Esophagus squamous epithelium (tissue), 5 donors: ENCODE measurements around the gene POLR3GL. TPM values are rescaled to one million over a fixed set of nuclear protein-coding genes. Genes with fewer than 3 reads are reported as not detected.

Source experiments
- DNase-seq: peaks from one replicate; lab custom pipeline; 2025; lab: John Stamatoyannopoulos, UW
- H3K27ac ChIP-seq, 4 donors: fragments of 200-600 bp; sonication (generic); one replicate each; pipeline ENCODE4 v1.5.1; 2016 to 2019; ENCODE audit warnings: mild to moderate bottlenecking in 1 of 4
- H3K27me3 ChIP-seq, 4 donors: fragments of 200-600 bp; sonication (generic); 1 replicate in 3 of 4; 2 replicates in 1 of 4; pipeline versions ENCODE4 v1.5.1 to v1.6.0; 2017 to 2021; ENCODE audit warnings: antibody characterized with exemption in 1 of 4
- H3K36me3 ChIP-seq, 3 donors: fragments of 200-600 bp; sonication (generic); one replicate each; pipeline ENCODE4 v1.5.1; 2016 to 2019
- H3K4me1 ChIP-seq, 3 donors: fragments of 200-600 bp; sonication (generic); one replicate each; pipeline ENCODE4 v1.5.1; 2017 to 2019
- H3K4me3 ChIP-seq, 4 donors: fragments of 200-600 bp; sonication (generic); 1 replicate in 3 of 4; 2 replicates in 1 of 4; pipeline ENCODE4 v1.5.1; 2016 to 2019; ENCODE audit warnings: mild to moderate bottlenecking in 2 of 4, moderate library complexity in 1 of 4
- H3K9me3 ChIP-seq, 3 donors: fragments of 200-600 bp; sonication (generic); one replicate each; pipeline ENCODE4 v1.5.1; 2016 to 2019
- CTCF ChIP-seq, 6 experiments: fragments of 450-650 bp in 4 of 6; fragments of 200-600 bp in 2 of 6; sonication (generic) in 2 of 6; IDR thresholded peaks; one replicate each; pipeline ENCODE4 v1.5.1; 2016 to 2019; ENCODE audit warnings: antibody characterized with exemption in 6 of 6, mild to moderate bottlenecking in 4 of 6, moderate library complexity in 4 of 6
- POLR2A ChIP-seq, 4 donors: fragments of 450-650 bp; IDR thresholded peaks; one replicate each; pipeline ENCODE4 v1.6.1; 2017; ENCODE audit warnings: antibody characterized with exemption in 4 of 4, mild to moderate bottlenecking in 4 of 4, moderate library complexity in 3 of 4
- WGBS, 2 donors: methylation state at CpG; one replicate each; pipeline ENCODE4 v1.1.5; 2018; 5-methylcytosine and 5-hydroxymethylcytosine counted together
- intact Hi-C: fragments of 100-400 bp; cut with DNase I; formaldehyde crosslinking; loops from one replicate; pipeline ENCODE4 v1.15.0; 2022
- total RNA-seq, 4 donors: library from RNA; depleted of rRNA; stranded (reverse); fragments of >200 nt; gene quantifications; one replicate each; pipeline ENCODE4 v1.1.0, GENCODE V29; 2016
- donor health status: DM: yes; HTN: yes; CAD: no.

Gene POLR3GL
- total RNA-seq, 4 donors from 2014 or later: 2.9 to 15.9 (median 9.8) TPM

- Histone ChIP-seq H3K4me1 (peaks cover 9 to 73% (median 11%) of the 10 kb centered on the region in 3 donors), H3K27ac (peak overlapping the region; percentile 93 to 99 (median 98)), H3K4me3 (peak overlapping the region; percentile 57 to 82 (median 78)), H3K27me3 (no peaks in the 10 kb centered on the region), H3K9me3 (no peaks in the 10 kb centered on the region), H3K36me3 (peaks cover 16 to 34% (median 24%) of the 10 kb centered on the region in 3 donors)
- TF ChIP-seq POLR2A (IDR thresholded peaks at IDR 0.05) (no peak), CTCF (IDR thresholded peaks at IDR 0.05) (peak in 1 of 6 experiments; percentile 8)
- intact Hi-C loops: no loop called here
- DNase-seq: no peak
- WGBS, 2 donors: 17 to 27% methylated on average over 5 to 6 of the region's 6 CpGs
These were observed 29.3 kb downstream of the POLR3GL start for GRCh38 chr1:145993618-145994390.

- intact Hi-C loops: no loop called here
These were observed 30.1 kb downstream of the POLR3GL start for GRCh38 chr1:145994391-145995120.

GRCh38 chr1:145995148-145995881, 30.8 kb downstream of the POLR3GL start:
- no peak for DNase-seq
- H3K4me3 ChIP-seq: peak overlapping the region; percentile 57 to 82 (median 78)
- H3K36me3 ChIP-seq: peaks cover 16 to 34% (median 24%) of the 10 kb centered on the region in 3 donors
- peaks cover 19 to 80% (median 25%) of the 10 kb centered on the region in 3 donors for H3K4me1 ChIP-seq
- TF ChIP-seq CTCF (IDR thresholded peaks at IDR 0.05) (peak in 1 of 6 experiments; percentile 9), POLR2A (IDR thresholded peaks at IDR 0.05) (no peak)
- peak overlapping the region; percentile 93 to 99 (median 98) for H3K27ac ChIP-seq
- 2 to 5% methylated on average over 8 of the region's 8 CpGs for WGBS, 2 donors
- intact Hi-C loops: no loop called here
- H3K9me3 ChIP-seq: no peaks in the 10 kb centered on the region
- H3K27me3 ChIP-seq: no peaks in the 10 kb centered on the region

More at GRCh38 chr1:145994391-145995120, 30.1 kb downstream of the POLR3GL start:
- no peak for DNase-seq
- H3K27me3 ChIP-seq: no peaks in the 10 kb centered on the region
- H3K36me3 ChIP-seq: peaks cover 16 to 34% (median 24%) of the 10 kb centered on the region in 3 donors
- H3K27ac ChIP-seq: peak overlapping the region; percentile 93 to 99 (median 98)
- WGBS, 2 donors: 13 to 21% methylated on average over 8 to 10 of the region's 10 CpGs
- peaks cover 16 to 77% (median 18%) of the 10 kb centered on the region in 3 donors for H3K4me1 ChIP-seq
- peak in 3 of 4 donors; percentile 4 to 29 (median 7) for TF ChIP-seq POLR2A (IDR thresholded peaks at IDR 0.05)
- no peak for TF ChIP-seq CTCF (IDR thresholded peaks at IDR 0.05)
- peak overlapping the region; percentile 57 to 82 (median 78) for H3K4me3 ChIP-seq
- no peaks in the 10 kb centered on the region for H3K9me3 ChIP-seq

GRCh38 chr1:145995964-145996432, 31.5 kb downstream of the POLR3GL start:
- Histone ChIP-seq H3K36me3 (peaks cover 16 to 34% (median 24%) of the 10 kb centered on the region in 3 donors), H3K9me3 (no peaks in the 10 kb centered on the region), H3K27ac (peak overlapping the region; percentile 93 to 99 (median 98)), H3K4me1 (peaks cover 19 to 80% (median 30%) of the 10 kb centered on the region in 3 donors), H3K27me3 (no peaks in the 10 kb centered on the region), H3K4me3 (peak overlapping the region; percentile 57 to 82 (median 78))
- TF ChIP-seq POLR2A (IDR thresholded peaks at IDR 0.05): no peak
- TF ChIP-seq CTCF (IDR thresholded peaks at IDR 0.05): no peak
- no peak for DNase-seq
- intact Hi-C loops: no loop called here
- WGBS, 2 donors: 2 to 3% methylated on average over 13 of the region's 13 CpGs
